T-helper 1 cell treated with Interleukin-12 subunit alpha and Interleukin-12 subunit beta and Interleukin-4 antibody, amounts not matched to agents 30 ng/mL and 1 ng/mL, for 36 hours (primary cell): ENCODE measurements around the gene WASL. TPM values are rescaled to one million over a fixed set of nuclear protein-coding genes. Genes with fewer than 3 reads are reported as not detected.

Source experiments
- intact Hi-C: fragments of 100-400 bp; cut with micrococcal nuclease; formaldehyde crosslinking; loops from one replicate; pipeline ENCODE4 v1.15.1; 2024
- total RNA-seq: library from RNA; stranded (reverse); gene quantifications from 2 replicates; pipeline ENCODE4 v1.2.3, GENCODE V29; 2022

Gene WASL
- total RNA-seq, 1 donor from 2014 or later = 8.5 TPM

GRCh38 chr7:123770378-123770777, 21.6 kb upstream of the WASL start:
- intact Hi-C loops = no loop called here

GRCh38 chr7:123769371-123769770, 20.6 kb upstream of the WASL start:
- intact Hi-C loops = no loop called here

GRCh38 chr7:123768493-123768892, 19.7 kb upstream of the WASL start:
- intact Hi-C loops = no loop called here

DNA sequence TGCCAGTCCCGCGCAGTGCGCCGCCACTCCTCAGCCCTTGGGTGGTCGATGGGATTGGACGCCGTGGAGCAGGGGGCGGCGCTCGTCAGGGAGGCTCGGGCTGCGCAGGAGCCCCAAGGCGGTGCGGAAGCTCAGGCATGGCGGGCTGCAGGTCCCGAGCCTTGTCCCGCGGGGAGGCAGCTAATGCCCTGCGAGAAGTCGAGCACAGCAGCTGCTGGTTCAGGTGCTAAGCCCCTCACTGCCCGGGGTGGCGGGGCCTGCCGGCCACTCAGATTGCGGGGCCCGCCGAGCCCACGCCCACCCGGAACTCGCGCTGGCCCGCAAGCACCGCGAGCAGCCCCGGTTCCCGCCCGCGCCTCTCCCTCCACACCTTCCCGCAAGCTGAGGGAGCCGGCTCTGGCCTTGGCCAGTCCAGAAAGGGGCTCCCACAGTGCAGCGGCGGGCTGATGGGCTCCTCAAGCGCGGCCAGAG, 14.4 kb upstream of the WASL start:
- intact Hi-C loops = no loop called here

DNA sequence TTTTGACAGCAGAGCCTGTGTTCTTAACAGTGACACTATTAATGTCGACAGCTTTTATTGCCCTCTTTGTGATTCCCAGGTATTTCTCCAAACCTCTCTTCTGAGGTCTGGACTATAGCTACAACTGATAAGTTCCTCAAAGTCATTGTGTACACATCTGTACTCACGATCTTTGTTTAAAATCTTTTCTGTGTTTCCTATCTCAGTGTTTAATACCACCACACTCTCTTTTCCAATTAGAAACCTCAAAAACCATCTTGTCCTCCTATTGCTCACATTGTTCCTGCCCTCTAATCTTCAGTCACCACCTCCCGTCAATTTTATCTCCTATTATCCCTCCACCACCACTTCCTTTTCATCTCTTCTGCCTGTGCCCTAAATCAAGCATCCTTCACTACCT, 12.9 kb upstream of the WASL start:
- intact Hi-C loops = no loop called here

DNA sequence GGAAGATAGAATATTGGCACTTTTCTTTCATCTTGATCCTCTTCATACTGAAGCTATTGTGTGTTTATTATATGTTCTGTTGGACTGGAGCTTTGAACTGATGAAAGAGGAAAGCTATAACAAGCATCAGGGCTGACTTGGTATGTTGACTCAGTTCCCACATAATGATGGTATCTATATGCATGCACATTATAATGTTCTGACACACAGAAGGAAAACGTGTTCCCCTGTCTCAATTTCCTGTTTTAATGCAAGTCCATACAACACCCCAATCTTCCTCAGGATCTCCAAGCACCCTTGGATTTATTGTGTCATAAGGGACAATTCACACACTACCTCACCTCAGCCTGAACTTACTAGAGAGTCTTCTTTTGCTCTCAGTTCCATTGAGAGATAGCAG, 8.3 kb upstream of the WASL start:
- intact Hi-C loops = no loop called here

- intact Hi-C loops = no loop called here
Measured at GRCh38 chr7:123755338-123755737, 6.5 kb upstream of the WASL start.

- intact Hi-C loops = no loop called here
Measured at GRCh38 chr7:123754271-123754871, 5.6 kb upstream of the WASL start.

DNA sequence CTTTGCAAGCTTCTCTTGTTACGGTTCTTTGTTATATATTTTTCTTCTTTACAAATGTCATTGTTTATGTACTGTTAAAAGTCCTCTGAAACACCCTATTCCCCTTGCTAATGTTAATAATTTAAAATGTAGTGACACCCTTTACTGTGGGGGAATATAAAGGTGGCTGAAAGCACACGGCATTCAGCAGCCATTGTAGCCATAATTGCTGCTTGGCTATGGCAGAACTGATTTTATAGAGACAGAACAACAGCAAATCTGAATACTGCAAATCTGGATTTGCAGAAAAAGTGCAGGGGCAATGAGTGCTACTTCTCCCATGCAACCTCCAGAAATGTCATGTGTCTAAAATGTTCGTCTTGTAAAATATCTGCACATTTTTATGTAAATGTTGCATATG, 3.7 kb upstream of the WASL start:
- intact Hi-C loops = no loop called here

DNA sequence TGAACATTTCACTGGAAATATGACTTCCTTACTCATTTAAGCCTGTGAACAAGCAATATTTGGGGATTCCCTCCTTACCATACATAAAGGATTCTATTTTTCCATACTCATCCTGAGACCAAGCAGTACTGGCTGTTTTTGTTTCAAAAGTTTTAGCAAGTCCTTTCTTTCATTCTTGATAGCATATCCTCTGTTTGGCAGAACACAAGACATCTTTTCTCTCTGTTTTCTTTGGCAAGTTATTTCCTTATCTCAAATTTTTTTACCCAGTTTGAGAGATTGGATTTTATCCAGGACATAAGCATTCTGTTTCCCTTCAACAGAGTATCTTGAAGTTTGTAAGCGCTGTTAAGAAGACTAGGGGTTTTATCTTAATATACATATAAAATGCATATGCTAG, 3.0 kb upstream of the WASL start:
- intact Hi-C loops = no loop called here

DNA sequence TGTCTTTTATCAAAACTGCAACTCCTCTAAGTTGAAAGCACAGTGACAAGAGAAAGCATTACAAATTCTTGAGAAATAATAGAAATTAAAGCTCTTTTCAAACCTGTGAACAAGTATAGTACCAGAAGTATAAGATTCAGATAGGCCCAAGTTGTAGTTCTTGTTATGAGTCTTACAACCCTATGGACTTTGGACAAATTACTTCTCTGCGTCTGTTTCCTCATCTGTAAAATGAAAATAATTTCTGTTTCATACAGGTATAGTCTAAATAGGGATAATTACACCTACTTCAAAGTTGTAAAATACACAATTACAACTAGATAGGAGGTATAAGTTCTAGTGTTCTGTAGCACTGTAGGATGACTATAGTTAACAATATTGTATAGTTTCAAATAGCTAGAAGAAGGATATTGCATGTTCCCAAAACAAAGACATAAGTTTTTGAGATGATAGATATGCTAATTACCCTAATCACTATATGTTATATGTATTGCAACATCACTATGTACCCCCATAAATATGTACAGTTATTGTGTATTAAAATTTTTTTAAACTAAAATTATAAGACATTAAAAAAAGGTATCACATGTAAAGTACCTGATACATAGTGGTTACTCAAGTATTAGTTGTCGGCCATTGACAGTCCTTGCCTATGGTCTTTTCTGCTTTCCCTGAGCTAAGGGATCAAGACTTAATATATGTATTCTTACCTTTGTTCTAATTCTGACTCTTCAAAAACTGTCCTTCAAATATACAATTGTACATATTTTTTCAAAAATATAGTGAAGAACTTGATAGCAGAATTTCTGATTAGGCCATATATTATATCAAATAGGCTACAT, 1.8 kb upstream of the WASL start:
- intact Hi-C loops = no loop called here

GRCh38 chr7:123749537-123749857, 694 bp upstream of the WASL start:
- intact Hi-C loops = loop anchor here (1.0 to 5.0 kb wide), 7 partner anchors 67 to 1180 kb away; partner anchors contain the start of genes NDUFA5 and POT1

- intact Hi-C loops = loop anchor here (1.0 to 5.0 kb wide), 4 partner anchors 9 to 556 kb away; no protein-coding TSS in a partner anchor
Measured at GRCh38 chr7:123748171-123748733, 551 bp downstream of the WASL start.

DNA sequence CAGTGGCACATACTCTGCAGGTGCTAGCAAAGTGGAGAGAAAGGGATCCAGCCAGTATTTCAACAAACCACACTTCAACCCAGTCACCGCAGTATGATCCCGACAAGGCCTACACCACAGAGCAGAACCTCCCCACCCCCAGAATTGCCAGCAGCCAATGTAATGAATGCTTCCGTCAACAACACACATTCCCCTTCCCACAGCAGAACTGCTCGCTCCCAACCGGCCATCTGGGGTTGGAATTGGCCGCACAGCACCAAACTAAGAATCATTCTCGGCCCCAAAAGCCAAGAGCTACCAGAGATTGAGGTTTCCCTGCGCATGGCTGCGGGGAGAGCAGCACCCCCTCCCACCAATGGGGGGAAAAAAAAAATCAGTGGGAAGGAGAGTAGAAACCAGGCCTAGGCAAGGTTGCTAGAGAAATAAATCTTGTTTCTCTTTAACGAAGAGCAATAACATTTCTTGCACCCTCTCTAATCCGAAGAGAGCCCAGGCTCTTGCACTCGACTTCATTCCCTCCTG, 1.1 kb downstream of the WASL start:
- intact Hi-C loops = loop anchor here (1.0 to 5.0 kb wide), 5 partner anchors 8 to 555 kb away; no protein-coding TSS in a partner anchor

GRCh38 chr7:123746931-123747488, 1.8 kb downstream of the WASL start:
- intact Hi-C loops = loop anchor here (1.0 to 5.0 kb wide), 2 partner anchors 35 to 555 kb away; no protein-coding TSS in a partner anchor

DNA sequence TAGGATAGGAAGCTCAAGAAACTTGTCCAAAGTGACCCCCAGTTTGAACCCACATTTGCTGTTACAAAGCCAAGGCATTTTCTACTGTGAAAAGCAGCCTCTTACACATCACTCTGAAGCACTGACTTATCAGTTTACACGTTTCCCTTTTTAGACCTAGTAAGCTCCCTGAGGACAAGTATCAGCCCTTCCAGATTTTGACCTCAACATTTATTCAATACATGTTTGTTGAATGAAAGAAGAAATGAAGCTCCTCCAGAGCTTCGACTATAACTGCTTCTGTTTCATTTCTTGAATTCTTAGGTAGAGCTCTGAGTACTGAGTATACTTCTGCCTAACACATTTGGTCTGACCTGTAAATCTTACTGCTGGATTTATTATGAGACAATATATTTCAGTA, 2.7 kb downstream of the WASL start:
- intact Hi-C loops = loop anchor here (5.0 kb wide), 1 partner anchor 554 kb away; no protein-coding TSS in a partner anchor

DNA sequence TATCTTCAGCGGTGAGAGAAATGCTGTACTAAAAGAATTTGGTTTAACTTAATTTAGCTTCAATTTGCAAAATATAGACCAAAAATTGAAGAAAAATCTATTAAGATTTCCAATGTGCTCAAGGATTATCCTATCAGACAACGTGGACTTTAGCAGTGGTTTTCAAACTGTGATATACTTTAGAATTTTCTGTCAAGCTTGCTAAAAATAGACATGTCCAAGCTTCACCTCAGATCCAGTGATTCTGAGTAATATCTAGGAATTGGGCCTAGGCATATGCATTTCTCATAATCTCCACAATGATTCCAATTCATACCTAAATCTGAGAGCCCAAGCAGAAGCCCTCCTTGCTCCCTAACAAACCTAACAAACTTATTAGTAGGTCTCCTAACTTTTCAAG, 3.4 kb downstream of the WASL start:
- intact Hi-C loops = loop anchor here (2.0 to 5.0 kb wide), 2 partner anchors 27 to 553 kb away; no protein-coding TSS in a partner anchor

- intact Hi-C loops = loop anchor here (2.0 kb wide), 1 partner anchor 26 kb away; no protein-coding TSS in a partner anchor
Measured at GRCh38 chr7:123744416-123744815, 4.4 kb downstream of the WASL start.

GRCh38 chr7:123741940-123742339, 6.9 kb downstream of the WASL start:
- intact Hi-C loops = no loop called here

DNA sequence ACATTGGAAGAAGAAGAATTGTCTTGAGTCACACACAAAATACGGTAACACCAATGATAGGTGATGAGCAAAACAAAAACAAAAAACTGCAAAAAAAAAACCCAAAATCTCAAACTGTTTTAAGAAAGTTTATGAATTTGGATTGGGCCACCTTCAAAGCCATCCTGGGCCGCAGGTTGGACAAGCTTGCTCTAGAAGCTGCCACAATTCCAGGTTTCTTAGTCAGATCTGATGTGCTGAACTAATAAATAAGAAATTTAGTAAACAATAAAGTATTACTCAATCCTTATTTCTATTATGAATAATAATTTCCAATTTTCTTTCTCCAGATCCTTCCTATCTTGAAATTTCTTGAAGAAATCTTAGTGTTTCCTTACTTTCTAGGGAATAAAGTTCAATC, 10.0 kb downstream of the WASL start:
- intact Hi-C loops = loop anchor here (1.0 kb wide), 1 partner anchor 9 kb away; no protein-coding TSS in a partner anchor

GRCh38 chr7:123738356-123738755, 10.4 kb downstream of the WASL start:
- intact Hi-C loops = no loop called here
